ENCODE measurements around the gene CCDC149.

The CCDC149 gene

DNA sequence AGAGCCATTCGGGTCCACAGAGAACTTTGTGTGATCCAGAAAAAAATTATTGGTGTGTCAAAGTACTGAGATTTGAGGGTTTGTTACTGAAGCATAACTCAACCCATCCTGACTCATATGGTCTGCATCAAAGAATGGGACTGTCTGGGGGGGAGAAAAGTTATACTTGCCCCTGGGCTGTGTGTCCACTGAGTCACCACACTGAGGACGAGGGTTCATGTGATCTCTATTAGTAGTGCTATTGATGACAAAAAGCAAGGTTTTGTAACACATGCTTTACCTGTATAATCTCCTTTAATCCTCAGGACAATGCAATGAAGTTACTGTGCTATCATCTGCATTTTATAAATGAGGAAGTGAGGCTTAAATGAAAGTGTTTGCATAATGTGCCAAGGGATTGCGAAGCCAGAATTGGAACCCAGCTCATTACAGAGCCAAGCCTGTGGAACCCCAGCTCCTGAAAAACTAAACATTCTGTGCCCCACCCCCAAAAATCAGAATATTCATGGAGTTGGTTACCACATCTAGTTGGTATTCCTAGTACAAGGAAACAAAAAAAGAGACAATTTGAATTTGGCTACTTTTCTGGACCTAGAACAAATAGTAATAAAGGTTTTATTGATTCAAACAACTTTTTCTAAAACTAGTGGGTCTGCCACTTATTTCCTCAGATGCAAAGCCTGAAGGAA lies 31.2 kb downstream of the CCDC149 start:
- TF ChIP-seq, protein P1, sequence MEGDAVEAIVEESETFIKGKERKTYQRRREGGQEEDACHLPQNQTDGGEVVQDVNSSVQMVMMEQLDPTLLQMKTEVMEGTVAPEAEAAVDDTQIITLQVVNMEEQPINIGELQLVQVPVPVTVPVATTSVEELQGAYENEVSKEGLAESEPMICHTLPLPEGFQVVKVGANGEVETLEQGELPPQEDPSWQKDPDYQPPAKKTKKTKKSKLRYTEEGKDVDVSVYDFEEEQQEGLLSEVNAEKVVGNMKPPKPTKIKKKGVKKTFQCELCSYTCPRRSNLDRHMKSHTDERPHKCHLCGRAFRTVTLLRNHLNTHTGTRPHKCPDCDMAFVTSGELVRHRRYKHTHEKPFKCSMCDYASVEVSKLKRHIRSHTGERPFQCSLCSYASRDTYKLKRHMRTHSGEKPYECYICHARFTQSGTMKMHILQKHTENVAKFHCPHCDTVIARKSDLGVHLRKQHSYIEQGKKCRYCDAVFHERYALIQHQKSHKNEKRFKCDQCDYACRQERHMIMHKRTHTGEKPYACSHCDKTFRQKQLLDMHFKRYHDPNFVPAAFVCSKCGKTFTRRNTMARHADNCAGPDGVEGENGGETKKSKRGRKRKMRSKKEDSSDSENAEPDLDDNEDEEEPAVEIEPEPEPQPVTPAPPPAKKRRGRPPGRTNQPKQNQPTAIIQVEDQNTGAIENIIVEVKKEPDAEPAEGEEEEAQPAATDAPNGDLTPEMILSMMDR (IDR thresholded peaks at IDR 0.05; ENCODE audit: low read depth, low read length) = no peak
- H3K4me3 ChIP-seq (ENCODE audit: low read depth, low read length) = no peak overlapping the region

DNA sequence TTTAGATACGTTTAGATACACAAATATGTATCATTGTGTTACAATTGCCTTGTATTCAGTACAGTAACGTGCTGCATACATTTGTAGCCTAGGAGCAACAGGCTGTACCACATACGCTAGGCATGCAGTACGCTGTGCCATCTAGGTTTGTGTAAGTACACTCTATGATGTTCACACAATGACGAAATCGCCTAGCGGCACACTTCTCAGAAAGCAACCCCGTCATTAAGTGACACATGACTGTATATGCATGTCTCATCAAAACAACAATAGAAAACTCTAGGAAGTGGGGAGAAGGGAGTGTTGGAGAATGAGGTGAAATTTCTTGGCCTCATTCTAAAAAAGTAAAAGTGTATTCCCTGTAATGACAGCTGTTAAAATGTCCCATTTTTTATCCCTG lies 32.7 kb downstream of the CCDC149 start:
- no peak overlapping the region for H3K4me3 ChIP-seq (ENCODE audit: low read depth, low read length)
- TF ChIP-seq, protein P1 (IDR thresholded peaks at IDR 0.05; ENCODE audit: low read depth, low read length) = no peak

DNA sequence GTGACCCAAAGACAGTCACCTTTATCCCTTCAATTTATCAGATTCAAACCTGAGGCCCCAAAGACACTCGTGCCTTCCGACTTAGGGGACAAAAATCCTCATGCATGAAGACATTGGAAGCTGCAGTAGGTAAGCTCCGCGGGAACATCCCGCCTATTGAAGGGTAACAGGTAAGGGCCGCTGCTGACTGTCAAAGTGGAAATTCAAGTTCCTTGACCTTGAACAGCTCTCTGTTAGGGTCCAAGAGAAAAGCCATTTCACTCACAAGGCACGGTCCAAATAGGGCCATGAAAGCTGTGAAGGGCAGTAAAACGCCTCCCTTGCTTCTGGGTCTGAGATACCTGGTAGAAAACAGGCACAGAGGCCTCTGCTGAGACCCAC lies 34.2 kb downstream of the CCDC149 start:
- no peak overlapping the region for H3K4me3 ChIP-seq (ENCODE audit: low read depth, low read length)
- TF ChIP-seq, protein P1 (IDR thresholded peaks at IDR 0.05; ENCODE audit: low read depth, low read length) = no peak

DNA sequence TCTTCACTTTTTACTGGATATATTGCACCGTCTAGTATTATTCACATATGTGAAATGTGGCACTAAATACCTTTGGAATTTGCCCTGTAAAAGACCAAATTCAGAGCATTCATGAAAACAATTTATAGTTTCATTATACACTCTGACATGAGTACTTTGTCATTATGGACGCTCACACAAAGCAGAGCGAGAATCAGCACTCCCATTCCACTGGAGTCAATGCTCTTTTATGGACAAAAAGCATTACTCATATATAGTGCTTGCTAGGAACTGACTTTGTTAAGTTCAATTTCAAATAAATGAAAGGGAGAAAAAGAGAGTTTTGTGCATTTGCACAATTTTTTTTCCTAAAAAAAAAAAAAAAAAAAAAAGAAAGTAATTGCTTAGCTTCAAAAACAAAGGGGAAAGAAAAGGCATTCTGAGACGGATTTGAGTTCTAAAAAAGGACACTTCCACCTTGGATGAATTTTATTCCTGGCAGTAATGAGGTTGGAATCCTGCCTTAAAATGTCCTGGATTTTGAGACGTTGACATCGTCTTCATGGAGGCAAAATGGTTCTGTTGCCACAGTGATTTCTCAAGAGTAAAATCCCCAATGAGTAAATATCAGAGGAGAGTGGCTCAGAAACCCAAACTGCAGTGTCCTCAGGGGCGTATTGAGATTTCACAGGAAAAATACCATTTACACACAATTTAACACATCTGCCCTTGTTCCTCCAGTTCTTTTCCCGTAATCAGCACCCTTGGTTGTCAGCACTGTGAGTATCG lies 34.8 kb downstream of the CCDC149 start:
- H3K4me3 ChIP-seq (ENCODE audit: low read depth, low read length) = no peak overlapping the region
- TF ChIP-seq, protein P1 (IDR thresholded peaks at IDR 0.05; ENCODE audit: low read depth, low read length) = no peak

DNA sequence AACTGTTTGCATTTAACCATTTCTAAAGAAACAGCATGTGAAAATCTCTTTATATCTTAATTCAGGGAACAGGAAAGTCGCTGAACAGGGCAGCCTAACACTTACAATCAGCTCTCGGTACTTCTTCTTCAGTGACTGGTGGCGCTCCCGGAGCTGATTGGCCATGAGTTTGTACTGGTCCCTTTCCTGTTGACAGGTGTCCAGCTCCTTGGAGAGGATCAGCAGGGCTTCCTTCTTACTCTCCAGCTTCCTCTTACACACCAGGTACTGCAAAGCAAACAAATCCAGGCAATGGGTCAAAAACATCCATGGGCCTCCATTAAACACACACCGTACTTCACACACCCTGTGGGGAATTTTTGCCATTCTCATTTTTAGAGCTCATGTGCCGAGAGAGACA lies 36.4 kb downstream of the CCDC149 start:
- H3K4me3 ChIP-seq (ENCODE audit: low read depth, low read length) = no peak overlapping the region
- TF ChIP-seq, protein P1 (IDR thresholded peaks at IDR 0.05; ENCODE audit: low read depth, low read length) = no peak

DNA sequence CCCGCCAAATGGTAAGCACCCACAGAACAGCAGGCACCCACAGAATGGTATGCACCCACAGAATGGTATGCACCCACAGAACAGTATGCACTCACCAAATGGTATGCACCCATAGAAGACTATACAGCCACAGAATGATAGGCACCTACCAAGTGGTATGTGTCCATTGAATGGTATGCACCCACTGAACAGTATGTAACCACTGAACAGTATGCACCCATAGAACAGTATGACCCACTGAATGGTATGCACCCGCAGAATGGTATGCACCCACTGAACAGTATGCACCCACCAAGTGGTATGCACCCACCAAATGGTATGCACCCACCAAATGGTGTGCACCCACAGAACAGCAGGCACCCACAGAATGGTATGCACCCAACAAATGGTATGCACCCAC lies 40.1 kb downstream of the CCDC149 start:
- TF ChIP-seq, protein P1 (IDR thresholded peaks at IDR 0.05; ENCODE audit: low read depth, low read length) = no peak
- no peak overlapping the region for H3K4me3 ChIP-seq (ENCODE audit: low read depth, low read length)

DNA sequence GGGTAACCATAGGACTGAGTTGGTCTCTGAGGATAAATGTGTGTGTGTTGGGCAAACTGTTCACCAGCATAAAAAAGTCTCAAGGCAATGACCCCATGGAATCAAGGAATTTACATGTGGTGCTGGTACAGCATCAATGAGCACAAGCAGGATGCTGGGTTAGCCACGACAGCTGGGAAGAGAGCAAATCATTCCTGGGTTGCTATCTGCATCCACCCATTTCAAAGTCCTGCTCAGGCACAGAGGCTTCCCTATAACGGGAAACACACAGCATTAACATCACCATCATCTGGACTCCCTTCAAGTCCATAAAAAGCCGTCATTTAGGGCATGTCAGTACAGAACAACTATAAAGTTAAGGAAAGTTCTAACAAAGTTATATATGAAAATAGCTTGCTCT lies 41.6 kb downstream of the CCDC149 start:
- TF ChIP-seq, protein P1 (IDR thresholded peaks at IDR 0.05; ENCODE audit: low read depth, low read length) = no peak
- no peak overlapping the region for H3K4me3 ChIP-seq (ENCODE audit: low read depth, low read length)

Data from WI38 (cell line).